ENCODE results near the gene TAF4B. TPM values are rescaled to one million over a fixed set of nuclear protein-coding genes. Genes with fewer than 3 reads are reported as not detected.

The TAF4B gene
- total and polyA plus RNA-seq, 4 donors = 0.10 to 4.3 (median 0.30) TPM

GRCh38 chr18:26432651-26433424, 206.6 kb downstream of the TAF4B start:
- WGBS = 72% methylated on average over 5 of the region's 5 CpGs
- Histone ChIP-seq H3K36me3 (ENCODE audit: control insufficient read depth in 4 of 4, insufficient read depth in 3 of 4, low read depth in 1 of 4, low read length in 3 of 4) (no peaks in the 10 kb centered on the region), H3K27me3 (ENCODE audit: control insufficient read depth in 4 of 4, insufficient read depth in 4 of 4, low read length in 3 of 4) (no peaks in the 10 kb centered on the region), H3K9ac (ENCODE audit: low read depth in 1 of 2, low read length in 2 of 2) (no peak overlapping the region), H3K4me3 (ENCODE audit: low read depth in 1 of 3, low read length in 3 of 3) (no peak overlapping the region), H3K27ac (ENCODE audit: low read depth in 1 of 2, low read length in 2 of 2) (no peak overlapping the region), H3K4me1 (ENCODE audit: control insufficient read depth in 4 of 4, insufficient read depth in 4 of 4, low read length in 3 of 4) (no peaks in the 10 kb centered on the region), H3K9me3 (ENCODE audit: control insufficient read depth in 4 of 4, low read length in 3 of 4) (no peaks in the 10 kb centered on the region)
- TF ChIP-seq, protein P1, sequence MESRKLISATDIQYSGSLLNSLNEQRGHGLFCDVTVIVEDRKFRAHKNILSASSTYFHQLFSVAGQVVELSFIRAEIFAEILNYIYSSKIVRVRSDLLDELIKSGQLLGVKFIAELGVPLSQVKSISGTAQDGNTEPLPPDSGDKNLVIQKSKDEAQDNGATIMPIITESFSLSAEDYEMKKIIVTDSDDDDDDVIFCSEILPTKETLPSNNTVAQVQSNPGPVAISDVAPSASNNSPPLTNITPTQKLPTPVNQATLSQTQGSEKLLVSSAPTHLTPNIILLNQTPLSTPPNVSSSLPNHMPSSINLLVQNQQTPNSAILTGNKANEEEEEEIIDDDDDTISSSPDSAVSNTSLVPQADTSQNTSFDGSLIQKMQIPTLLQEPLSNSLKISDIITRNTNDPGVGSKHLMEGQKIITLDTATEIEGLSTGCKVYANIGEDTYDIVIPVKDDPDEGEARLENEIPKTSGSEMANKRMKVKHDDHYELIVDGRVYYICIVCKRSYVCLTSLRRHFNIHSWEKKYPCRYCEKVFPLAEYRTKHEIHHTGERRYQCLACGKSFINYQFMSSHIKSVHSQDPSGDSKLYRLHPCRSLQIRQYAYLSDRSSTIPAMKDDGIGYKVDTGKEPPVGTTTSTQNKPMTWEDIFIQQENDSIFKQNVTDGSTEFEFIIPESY (IDR thresholded peaks at IDR 0.05) = no peak
- TF ChIP-seq RXRA (IDR thresholded peaks at IDR 0.05) (no peak), EGR1 (IDR thresholded peaks at IDR 0.05; ENCODE audit: low read depth in 2 of 2) (no peak), RAD21 (IDR thresholded peaks at IDR 0.05) (no peak), FOXA1 (IDR thresholded peaks at IDR 0.05) (no peak), TAF1 (conservative IDR thresholded peaks at IDR 0.05) (no peak), SP1 (IDR thresholded peaks at IDR 0.05) (no peak), CTCF (IDR thresholded peaks at IDR 0.05; ENCODE audit: low read depth, low read length, missing input control) (no peak), JUND (IDR thresholded peaks at IDR 0.05) (no peak), HNF4A (conservative IDR thresholded peaks at IDR 0.05) (no peak), REST (IDR thresholded peaks at IDR 0.05) (no peak), YY1 (IDR thresholded peaks at IDR 0.05) (no peak), FOXA2 (IDR thresholded peaks at IDR 0.05) (no peak), HNF4G (IDR thresholded peaks at IDR 0.05) (no peak), ATF3 (IDR thresholded peaks at IDR 0.05) (no peak)
- TF ChIP-seq, protein P2, sequence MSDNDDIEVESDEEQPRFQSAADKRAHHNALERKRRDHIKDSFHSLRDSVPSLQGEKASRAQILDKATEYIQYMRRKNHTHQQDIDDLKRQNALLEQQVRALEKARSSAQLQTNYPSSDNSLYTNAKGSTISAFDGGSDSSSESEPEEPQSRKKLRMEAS (IDR thresholded peaks at IDR 0.05) = no peak
- DNase-seq (ENCODE audit: low spot score) = no peak
